Right atrium auricular region (tissue), 2 donors: ENCODE results near the gene ERG. TPM values are rescaled to one million over a fixed set of nuclear protein-coding genes. Genes with fewer than 3 reads are reported as not detected.

Experiments
- DNase-seq: peaks from one replicate; pipeline ENCODE4 v3.0.0-alpha.2; 2019; ENCODE audit warnings: low spot score
- H3K27ac ChIP-seq, 2 donors: fragments of 200-600 bp; sonication (generic); 1 replicate in 1 of 2; 2 replicates in 1 of 2; pipeline ENCODE4 v1.5.1; 2016 to 2019
- H3K27me3 ChIP-seq, 2 donors: fragments of 200-600 bp; sonication (generic); one replicate each; pipeline versions ENCODE4 v1.5.1 to v1.6.0; 2017 to 2019
- H3K36me3 ChIP-seq: fragments of 200-600 bp; sonication (generic); one replicate; pipeline ENCODE4 v1.5.1; 2016
- H3K4me1 ChIP-seq, 2 donors: fragments of 200-600 bp; sonication (generic); one replicate each; pipeline versions ENCODE4 v1.5.1 to v1.6.0; 2017 to 2019
- H3K4me3 ChIP-seq, 2 donors: fragments of 200-600 bp; sonication (generic); 1 replicate in 1 of 2; 2 replicates in 1 of 2; pipeline ENCODE4 v1.5.1; 2017 to 2019; ENCODE audit warnings: mild to moderate bottlenecking in 1 of 2, moderate library complexity in 1 of 2
- H3K9me3 ChIP-seq, 2 donors: fragments of 200-600 bp; sonication (generic); one replicate each; pipeline ENCODE4 v1.5.1; 2019
- total RNA-seq, 2 donors: library from RNA; depleted of rRNA; stranded (reverse); fragments of >200 nt; gene quantifications; one replicate each; pipeline ENCODE4 v1.1.0, GENCODE V29; 2016
- TF ChIP-seq, protein P1 (sequence below), 2 donors: fragments of 200-600 bp; sonication (generic); IDR thresholded peaks; one replicate each; pipeline ENCODE4 v1.5.1; 2019; ENCODE audit warnings: antibody characterized with exemption in 2 of 2

The ERG gene
- total RNA-seq, 2 donors from 2014 or later: 6.3 to 13.2 TPM

DNA sequence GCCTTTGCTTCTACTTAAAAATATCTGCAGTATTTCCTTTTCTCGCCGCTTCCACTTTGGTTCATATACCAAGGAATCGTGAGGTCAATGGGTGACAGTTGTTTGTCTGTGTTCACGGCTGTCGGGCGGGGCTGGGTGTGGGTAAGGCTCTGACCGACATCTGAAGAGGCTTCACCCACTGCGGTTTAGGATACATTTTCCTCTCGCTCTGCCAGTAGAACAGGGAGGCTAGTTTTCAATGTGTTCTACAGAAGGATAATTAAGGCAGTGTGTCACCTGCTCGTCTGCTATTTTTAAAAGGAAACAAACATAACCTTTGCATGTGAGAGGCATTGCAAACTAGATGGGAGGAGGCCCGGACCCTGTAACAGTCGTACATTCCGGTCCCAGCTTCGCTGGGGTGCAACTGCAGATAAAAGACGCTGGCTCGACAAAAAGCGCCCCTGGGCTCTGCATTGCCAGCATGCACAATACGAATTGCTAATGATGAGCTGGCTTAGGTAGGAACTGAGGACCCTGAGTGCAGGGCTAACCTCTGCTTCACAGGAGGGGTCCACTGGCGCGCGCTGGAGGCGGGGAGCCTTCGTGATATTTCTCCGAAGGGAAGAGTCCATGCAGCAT is 8.5 kb upstream of the ERG start:
- H3K27ac ChIP-seq: no peak overlapping the region
- no peaks in the 10 kb centered on the region for H3K36me3 ChIP-seq
- peaks cover 0 to 12% of the 10 kb centered on the region in 2 donors for H3K4me1 ChIP-seq
- no peak overlapping the region for H3K4me3 ChIP-seq
- TF ChIP-seq, protein P1, sequence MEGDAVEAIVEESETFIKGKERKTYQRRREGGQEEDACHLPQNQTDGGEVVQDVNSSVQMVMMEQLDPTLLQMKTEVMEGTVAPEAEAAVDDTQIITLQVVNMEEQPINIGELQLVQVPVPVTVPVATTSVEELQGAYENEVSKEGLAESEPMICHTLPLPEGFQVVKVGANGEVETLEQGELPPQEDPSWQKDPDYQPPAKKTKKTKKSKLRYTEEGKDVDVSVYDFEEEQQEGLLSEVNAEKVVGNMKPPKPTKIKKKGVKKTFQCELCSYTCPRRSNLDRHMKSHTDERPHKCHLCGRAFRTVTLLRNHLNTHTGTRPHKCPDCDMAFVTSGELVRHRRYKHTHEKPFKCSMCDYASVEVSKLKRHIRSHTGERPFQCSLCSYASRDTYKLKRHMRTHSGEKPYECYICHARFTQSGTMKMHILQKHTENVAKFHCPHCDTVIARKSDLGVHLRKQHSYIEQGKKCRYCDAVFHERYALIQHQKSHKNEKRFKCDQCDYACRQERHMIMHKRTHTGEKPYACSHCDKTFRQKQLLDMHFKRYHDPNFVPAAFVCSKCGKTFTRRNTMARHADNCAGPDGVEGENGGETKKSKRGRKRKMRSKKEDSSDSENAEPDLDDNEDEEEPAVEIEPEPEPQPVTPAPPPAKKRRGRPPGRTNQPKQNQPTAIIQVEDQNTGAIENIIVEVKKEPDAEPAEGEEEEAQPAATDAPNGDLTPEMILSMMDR (IDR thresholded peaks at IDR 0.05): no peak
- H3K9me3 ChIP-seq: no peaks in the 10 kb centered on the region
- no peak for DNase-seq
- H3K27me3 ChIP-seq: no peaks in the 10 kb centered on the region

DNA sequence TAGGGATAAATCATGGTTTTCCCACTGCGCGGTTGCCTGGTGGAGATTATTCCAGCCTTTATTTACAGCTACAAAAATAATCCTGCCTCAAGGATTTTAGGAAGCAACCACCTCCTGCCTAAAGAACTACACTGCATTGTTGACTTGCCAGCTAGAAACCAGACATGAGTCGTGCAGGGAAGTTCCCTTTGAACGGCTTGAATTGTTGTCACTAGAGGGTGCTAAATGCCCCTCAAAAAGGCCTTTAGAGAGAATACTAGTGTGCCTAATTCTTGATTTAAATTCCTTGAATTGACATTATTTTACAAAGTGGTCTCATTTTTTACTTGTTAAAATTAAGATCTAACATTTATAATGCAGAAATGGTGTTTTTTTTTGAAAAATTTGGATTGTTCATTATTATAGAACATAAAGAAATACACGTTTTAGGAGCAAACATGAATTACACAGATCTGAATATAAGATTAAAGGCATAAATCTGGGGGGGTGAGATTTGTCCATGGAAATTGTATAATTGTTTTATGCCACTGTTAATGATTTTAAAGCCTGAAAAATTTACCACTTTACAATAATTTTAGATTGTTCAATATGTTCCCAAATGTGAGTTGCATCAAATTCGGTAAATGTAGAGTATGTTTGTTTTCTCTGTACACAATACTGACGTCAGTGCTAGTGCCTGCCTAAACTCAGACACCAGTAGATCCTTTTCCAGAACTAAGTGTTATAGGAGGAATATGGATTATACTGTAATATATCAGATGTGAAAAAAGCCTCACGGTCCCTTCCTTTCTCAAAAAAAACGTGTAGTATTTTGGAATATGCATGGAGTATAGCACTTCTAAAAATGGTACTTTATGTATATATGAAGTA is 7.6 kb upstream of the ERG start:
- H3K27ac ChIP-seq: peak overlapping the region in 1 of 2 donors; percentile 21

DNA sequence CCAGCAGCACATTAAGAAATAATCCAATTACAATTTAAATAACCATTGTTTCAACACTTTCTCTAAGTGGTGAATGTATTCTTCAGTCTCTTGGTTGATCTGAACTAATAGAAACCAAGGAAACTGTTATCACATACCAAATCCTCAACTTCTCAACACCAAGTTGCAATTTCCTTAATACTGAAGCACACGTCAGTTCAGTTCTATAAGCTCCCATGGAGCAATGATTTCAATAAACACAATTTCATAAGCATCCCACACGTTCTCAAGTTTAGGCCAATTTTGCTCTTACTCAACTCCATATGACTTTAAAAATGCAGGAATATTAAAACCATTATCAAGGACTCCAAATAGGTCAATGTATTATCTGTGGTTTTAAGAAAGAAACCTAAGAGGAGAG is 5.8 kb upstream of the ERG start:
- no peak for DNase-seq
- no peaks in the 10 kb centered on the region for H3K36me3 ChIP-seq
- H3K27me3 ChIP-seq: no peaks in the 10 kb centered on the region
- TF ChIP-seq, protein P1 (IDR thresholded peaks at IDR 0.05): no peak
- H3K27ac ChIP-seq: peak overlapping the region; percentile 24 to 58
- no peaks in the 10 kb centered on the region for H3K9me3 ChIP-seq
- H3K4me1 ChIP-seq: peaks cover 0 to 19% of the 10 kb centered on the region in 2 donors
- H3K4me3 ChIP-seq: peak overlapping the region; percentile 8 to 21

More for the DNA sequence above, 7.6 kb upstream of the ERG start:
- H3K4me1 ChIP-seq: peaks cover 0 to 12% of the 10 kb centered on the region in 2 donors
- DNase-seq: no peak
- H3K4me3 ChIP-seq: no peak overlapping the region
- no peaks in the 10 kb centered on the region for H3K36me3 ChIP-seq
- TF ChIP-seq, protein P1 (IDR thresholded peaks at IDR 0.05): peak; percentile 53 to 77
- H3K9me3 ChIP-seq: no peaks in the 10 kb centered on the region
- no peaks in the 10 kb centered on the region for H3K27me3 ChIP-seq

DNA sequence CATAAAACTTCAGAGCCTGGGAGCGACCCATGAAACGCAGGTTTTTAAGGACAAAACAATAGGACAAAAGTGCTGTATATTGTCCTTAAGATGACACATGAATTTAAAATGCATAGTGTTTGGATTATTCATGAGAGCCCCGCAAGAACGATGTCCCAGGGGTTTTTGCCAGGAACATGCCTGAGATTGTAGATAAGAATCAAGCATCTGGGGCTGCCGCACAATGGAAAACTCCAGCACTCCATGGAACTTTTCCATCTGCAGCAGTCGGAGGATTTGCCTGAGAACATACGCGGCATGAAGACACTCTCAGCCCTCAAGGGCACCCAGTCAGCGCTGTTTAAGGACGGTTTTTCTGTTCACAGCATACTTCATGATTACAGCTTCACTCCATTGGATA is 5.3 kb upstream of the ERG start:
- H3K36me3 ChIP-seq: no peaks in the 10 kb centered on the region
- peaks cover 0 to 19% of the 10 kb centered on the region in 2 donors for H3K4me1 ChIP-seq
- TF ChIP-seq, protein P1 (IDR thresholded peaks at IDR 0.05): no peak

GRCh38 chr21:38500073-38500472 is 1.8 kb upstream of the ERG start:
- no peak for DNase-seq
- TF ChIP-seq, protein P1 (IDR thresholded peaks at IDR 0.05): no peak
- no peaks in the 10 kb centered on the region for H3K9me3 ChIP-seq
- peaks cover 0 to 7% of the 10 kb centered on the region in 2 donors for H3K4me1 ChIP-seq
- H3K27ac ChIP-seq: peak overlapping the region; percentile 38 to 41
- H3K36me3 ChIP-seq: no peaks in the 10 kb centered on the region
- H3K4me3 ChIP-seq: no peak overlapping the region
- H3K27me3 ChIP-seq: no peaks in the 10 kb centered on the region

More for the DNA sequence above, 5.3 kb upstream of the ERG start:
- H3K9me3 ChIP-seq: no peaks in the 10 kb centered on the region
- no peaks in the 10 kb centered on the region for H3K27me3 ChIP-seq
- peak overlapping the region; percentile 24 to 58 for H3K27ac ChIP-seq
- no peak for DNase-seq
- peak overlapping the region; percentile 8 to 21 for H3K4me3 ChIP-seq
